Coronary artery (tissue), 2 donors: Measurements from ENCODE around the gene DBNDD2.

Experiments used
- DNase-seq: peaks from one replicate; pipeline ENCODE4 v3.0.0-alpha.2; 2017; ENCODE audit warnings: low spot score
- H3K27ac ChIP-seq, 2 donors: fragments of 200-600 bp; sonication (generic); one replicate each; pipeline ENCODE4 v1.5.1; 2016 to 2019
- H3K4me3 ChIP-seq: fragments of 200-600 bp; sonication (generic); 2 replicates; pipeline ENCODE4 v1.5.1; 2016; ENCODE audit warnings: mild to moderate bottlenecking, moderate library complexity
- TF ChIP-seq, protein P1 (sequence below): fragments of 200-600 bp; sonication (generic); IDR thresholded peaks from one replicate; pipeline ENCODE4 v1.5.1; 2019; ENCODE audit warnings: antibody characterized with exemption

Gene DBNDD2

DNA sequence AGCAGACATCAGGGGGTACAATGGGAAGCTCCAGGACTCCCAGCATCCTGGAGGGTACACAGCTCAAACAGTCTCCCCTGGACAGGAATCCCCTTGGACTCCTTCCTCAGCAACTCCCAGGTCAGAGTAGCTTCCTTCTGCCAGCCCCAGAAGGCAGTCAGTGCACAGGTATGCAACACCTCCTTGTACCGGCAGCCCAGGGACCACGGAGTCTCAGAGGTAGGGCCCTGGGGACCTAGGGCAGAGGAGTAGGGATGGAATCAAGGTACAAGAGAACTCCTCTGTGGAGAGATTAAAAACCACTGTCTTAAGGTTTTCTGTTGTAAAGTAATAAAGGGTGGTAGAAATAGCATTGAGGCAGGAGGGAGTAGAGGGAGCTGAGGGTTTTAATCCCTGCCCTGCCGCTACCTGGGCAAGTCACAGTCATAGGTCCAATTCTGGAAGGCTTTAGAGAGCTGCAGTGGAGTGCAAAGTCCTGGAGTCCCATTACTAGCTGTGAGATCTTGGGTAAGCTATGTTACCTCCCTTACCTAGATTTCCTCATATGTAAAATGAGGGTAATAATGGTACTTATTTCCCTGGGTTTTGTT is 37.4 kb upstream of the DBNDD2 start:
- Histone ChIP-seq H3K27ac (no peak overlapping the region), H3K4me3 (no peak overlapping the region)
- no peak for DNase-seq
- TF ChIP-seq, protein P1, sequence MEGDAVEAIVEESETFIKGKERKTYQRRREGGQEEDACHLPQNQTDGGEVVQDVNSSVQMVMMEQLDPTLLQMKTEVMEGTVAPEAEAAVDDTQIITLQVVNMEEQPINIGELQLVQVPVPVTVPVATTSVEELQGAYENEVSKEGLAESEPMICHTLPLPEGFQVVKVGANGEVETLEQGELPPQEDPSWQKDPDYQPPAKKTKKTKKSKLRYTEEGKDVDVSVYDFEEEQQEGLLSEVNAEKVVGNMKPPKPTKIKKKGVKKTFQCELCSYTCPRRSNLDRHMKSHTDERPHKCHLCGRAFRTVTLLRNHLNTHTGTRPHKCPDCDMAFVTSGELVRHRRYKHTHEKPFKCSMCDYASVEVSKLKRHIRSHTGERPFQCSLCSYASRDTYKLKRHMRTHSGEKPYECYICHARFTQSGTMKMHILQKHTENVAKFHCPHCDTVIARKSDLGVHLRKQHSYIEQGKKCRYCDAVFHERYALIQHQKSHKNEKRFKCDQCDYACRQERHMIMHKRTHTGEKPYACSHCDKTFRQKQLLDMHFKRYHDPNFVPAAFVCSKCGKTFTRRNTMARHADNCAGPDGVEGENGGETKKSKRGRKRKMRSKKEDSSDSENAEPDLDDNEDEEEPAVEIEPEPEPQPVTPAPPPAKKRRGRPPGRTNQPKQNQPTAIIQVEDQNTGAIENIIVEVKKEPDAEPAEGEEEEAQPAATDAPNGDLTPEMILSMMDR, result no peak

DNA sequence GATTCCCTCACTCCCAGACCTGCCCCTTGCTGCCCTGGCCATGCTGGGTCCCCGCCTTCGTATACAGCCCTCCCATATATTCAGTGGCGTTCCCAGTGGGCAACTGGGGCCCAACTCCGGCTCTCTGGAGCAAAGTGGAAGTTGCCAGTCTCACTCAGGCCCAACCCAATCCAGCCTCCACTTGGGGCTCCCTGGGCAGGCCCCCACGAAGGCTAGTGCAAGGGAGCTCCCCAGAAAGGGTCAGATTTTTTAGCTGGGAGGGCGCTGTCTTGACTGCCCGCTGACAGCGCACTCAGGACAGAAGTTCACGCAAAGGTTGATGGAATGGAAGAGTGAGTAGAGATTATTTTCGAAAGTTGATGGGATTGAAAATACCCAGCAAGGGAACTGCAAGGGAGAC is 35.8 kb upstream of the DBNDD2 start:
- no peak for DNase-seq
- Histone ChIP-seq H3K4me3 (peak overlapping the region; percentile 73), H3K27ac (peak overlapping the region; percentile 69 to 92)
- TF ChIP-seq, protein P1, result no peak

DNA sequence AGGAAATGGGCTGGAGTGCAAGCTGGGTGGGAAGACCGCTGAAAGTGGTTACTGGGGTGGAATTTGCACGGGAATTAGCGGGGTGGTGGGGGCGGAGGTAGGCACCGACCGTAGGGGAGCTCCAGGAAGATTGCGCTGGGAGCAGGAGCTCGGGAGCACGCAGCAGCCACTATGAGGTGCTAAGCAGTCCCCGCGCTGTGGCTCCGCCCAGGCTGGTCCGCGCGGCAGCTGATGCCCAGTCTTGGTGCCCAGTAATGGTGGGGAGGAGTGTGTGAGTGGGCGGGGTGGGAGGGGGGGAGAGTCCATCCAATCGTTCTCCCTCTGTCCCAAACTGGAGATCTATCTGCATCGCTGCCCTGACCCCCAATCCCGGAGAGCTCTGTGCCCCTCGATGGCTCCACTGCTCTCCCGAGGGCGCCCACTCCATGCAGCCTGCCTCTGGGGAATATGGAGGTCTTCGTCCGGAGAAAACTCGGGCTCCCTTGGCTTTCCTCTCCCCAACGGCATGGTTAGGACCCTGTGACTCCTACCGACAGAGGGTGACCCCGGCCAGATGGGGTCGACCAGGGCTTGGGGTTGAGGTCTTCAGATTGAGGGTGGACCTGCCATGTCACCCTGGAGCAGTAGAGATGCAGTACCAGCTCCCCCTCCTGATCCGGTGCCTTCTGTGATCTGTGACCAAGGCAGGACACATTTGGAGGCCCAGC is 35.3 kb upstream of the DBNDD2 start:
- TF ChIP-seq, protein P1, result no peak
- peak overlapping the region; percentile 69 to 92 for H3K27ac ChIP-seq
- peak; percentile 86 for DNase-seq
- H3K4me3 ChIP-seq, result peak overlapping the region; percentile 73

DNA sequence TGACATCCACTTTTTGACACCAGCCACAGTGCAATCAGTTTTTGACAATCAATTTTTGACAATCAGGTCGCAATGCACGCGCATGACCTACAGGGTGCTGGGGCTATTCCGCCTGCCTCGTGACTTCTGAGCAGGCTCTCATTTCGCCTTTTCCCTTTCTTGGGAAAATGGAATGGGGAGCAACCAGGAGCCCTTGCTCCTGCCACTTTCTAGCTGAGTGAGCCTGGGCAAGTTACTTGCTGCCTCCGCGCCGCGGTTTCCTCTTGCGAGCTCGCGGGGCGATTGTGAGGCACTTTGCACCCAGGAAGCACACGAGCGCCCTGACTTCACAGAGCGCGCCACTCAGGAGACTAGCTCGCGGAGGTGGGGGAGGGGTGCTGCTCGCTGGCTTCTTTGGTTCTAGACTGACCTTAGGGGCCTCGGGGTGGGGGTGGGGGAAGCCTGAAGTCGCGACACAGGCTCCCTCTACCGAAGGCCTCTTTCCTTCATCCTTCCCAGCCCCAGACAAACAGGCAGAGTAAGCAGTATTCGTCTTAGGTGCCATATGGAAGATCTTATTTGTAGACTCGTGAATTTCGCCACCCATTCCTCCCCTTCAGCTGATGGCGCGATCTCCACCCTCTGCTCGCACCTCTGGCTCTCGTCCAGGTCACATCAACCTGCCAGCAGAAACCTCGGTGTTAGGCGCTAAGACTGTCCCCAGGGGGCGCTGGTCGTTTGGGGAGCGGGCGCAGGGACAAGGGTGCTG is 34.6 kb upstream of the DBNDD2 start:
- DNase-seq, result peak; percentile 95
- H3K27ac ChIP-seq, result peak overlapping the region; percentile 69 to 92
- H3K4me3 ChIP-seq, result peak overlapping the region; percentile 73
- TF ChIP-seq, protein P1, result peak; percentile 66

DNA sequence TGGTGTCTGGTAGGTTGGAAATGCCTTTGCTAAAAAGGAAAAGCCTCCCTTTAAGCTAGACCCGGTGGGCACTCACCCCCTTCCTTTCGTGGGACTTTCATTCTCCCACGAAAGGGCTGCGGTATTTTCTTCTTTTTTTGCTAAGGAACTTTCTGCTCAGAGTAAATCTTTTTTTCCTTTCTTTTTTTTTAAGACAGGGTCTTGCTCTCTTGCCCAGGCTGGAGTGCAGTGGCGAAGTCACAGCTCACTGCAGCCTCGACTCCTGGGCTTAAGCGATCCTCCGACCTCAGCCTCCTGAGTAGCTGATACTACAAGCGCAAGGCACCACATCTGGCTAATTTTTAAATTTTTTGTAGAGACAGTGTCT is 34.0 kb upstream of the DBNDD2 start:
- no peak for DNase-seq
- Histone ChIP-seq H3K4me3 (peak overlapping the region; percentile 73), H3K27ac (peak overlapping the region; percentile 69 to 92)
- TF ChIP-seq, protein P1, result peak; percentile 5

DNA sequence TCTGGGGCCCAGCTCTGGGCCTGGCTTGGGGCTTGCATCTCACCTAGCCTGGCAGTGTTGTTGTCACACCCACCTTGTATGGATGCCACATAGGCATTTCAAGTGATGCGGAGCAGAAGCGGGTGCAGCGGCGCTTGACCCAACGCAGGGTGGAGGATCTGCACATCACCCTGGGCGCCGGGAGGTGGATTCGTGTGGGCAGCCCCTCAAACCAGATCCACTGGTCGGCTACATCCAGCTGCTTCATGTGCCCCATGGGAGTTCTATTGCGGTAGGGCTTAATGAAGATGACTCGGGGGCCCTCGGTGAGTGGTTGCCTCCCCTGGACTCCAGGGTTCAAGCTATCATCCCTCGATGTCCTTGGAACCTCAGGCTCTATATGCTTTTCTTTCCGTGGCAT is 33.1 kb upstream of the DBNDD2 start:
- DNase-seq, result no peak
- Histone ChIP-seq H3K4me3 (no peak overlapping the region), H3K27ac (no peak overlapping the region)
- TF ChIP-seq, protein P1, result no peak
